CD8-positive, alpha-beta memory T cell (primary cell): ENCODE results near the gene TNS1. TPM values are rescaled to one million over a fixed set of nuclear protein-coding genes. Genes with fewer than 3 reads are reported as not detected.

Experiments used
- polyA plus RNA-seq: library from polyadenylated mRNA; unstranded; fragments of 300-500 nt; fragmentation: Illumina TruSeq; gene quantifications from one replicate; pipeline ENCODE4 v1.2.3, GENCODE V29; 2021
- total RNA-seq, 2 experiments: library from RNA; stranded (reverse); gene quantifications; one replicate each; pipeline ENCODE4 v1.2.3, GENCODE V29; 2021

The TNS1 gene
- total and polyA plus RNA-seq, 3 experiments from 2014 or later = 1.1 to 1.8 TPM; not detected in 1

Other genes starting within 250 kb of the TNS1 start
- not detected for gene RUFY4, start 66.3 kb upstream of the TNS1 start, total RNA-seq
- not detected for gene RUFY4, start 66.3 kb upstream of the TNS1 start, polyA plus RNA-seq
- not detected for gene CXCR2, start 123.0 kb upstream of the TNS1 start, total RNA-seq
- gene CXCR2, start 123.0 kb upstream of the TNS1 start, polyA plus RNA-seq = 0.85 TPM
- not detected for gene CXCR1, start 164.0 kb upstream of the TNS1 start, total RNA-seq
- 1.1 TPM for gene CXCR1, start 164.0 kb upstream of the TNS1 start, polyA plus RNA-seq
- 100 to 1,000 TPM; 575 to 600 TPM for gene ARPC2, start 214.2 kb upstream of the TNS1 start, total RNA-seq
- 970 TPM for gene ARPC2, start 214.2 kb upstream of the TNS1 start, polyA plus RNA-seq